ENCODE results near the gene FOXD4L6.
"Not testable (repeated sequence)": the region's sequence is repeated elsewhere in the genome, so short reads cannot be mapped to it uniquely, and the experiment has no call there.

- TF ChIP-seq CTCF, POLR2A, EP300 (IDR thresholded peaks at IDR 0.05): not testable (repeated sequence)
Measured at GRCh38 chr9:41100508-41100907, 28.0 kb downstream of the FOXD4L6 start.

Measured in sigmoid colon (tissue), 4 donors.